Activated T-cell treated with anti-CD3 and anti-CD28 coated beads, Interleukin-2, amount 50 U/mL, for 72 hours (primary cell): ENCODE data around the gene GCDH. TPM values are rescaled to one million over a fixed set of nuclear protein-coding genes. Genes with fewer than 3 reads are reported as not detected.
"Not testable (repeated sequence)": the region's sequence is repeated elsewhere in the genome, so short reads cannot be mapped to it uniquely, and the experiment has no call there.

ENCODE experiments used
- ATAC-seq, 2 donors: fragments of 150-1000 bp; cut with Tn5 transposase; replicated peaks in 1 of 2; 2 replicates each; pipeline ENCODE4 v1.10.0; 2021; ENCODE audit warnings: moderate library complexity in 2 of 2, mild to moderate bottlenecking in 1 of 2
- DNase-seq, 2 donors: peaks; one replicate each; pipeline ENCODE4 v3.0.0; 2021 to 2022; ENCODE audit warnings: mixed read lengths in 1 of 2
- H3K27ac Mint-ChIP-seq: one replicate; pipeline ENCODE4 v1.8.0; 2022; ENCODE audit warnings: mild to moderate bottlenecking, moderate library complexity, mixed read lengths
- H3K27me3 Mint-ChIP-seq: one replicate; pipeline ENCODE4 v1.8.0; 2022; ENCODE audit warnings: low read depth, mixed read lengths
- H3K36me3 Mint-ChIP-seq, 2 donors: one replicate each; pipeline ENCODE4 v1.8.0; 2022; ENCODE audit warnings: mixed read lengths in 2 of 2, mild to moderate bottlenecking in 1 of 2; ENCODE audit not compliant: insufficient read depth in 2 of 2
- H3K4me1 Mint-ChIP-seq: one replicate; pipeline ENCODE4 v1.8.0; 2022; ENCODE audit warnings: low read depth, mixed read lengths
- H3K4me3 Mint-ChIP-seq, 2 donors: one replicate each; pipeline ENCODE4 v1.8.0; 2022; ENCODE audit warnings: mild to moderate bottlenecking in 2 of 2, mixed read lengths in 2 of 2, moderate library complexity in 2 of 2
- H3K9me3 Mint-ChIP-seq, 2 donors: one replicate each; pipeline ENCODE4 v1.8.0; 2022; ENCODE audit warnings: mixed read lengths in 2 of 2
- total RNA-seq, 2 donors: library from RNA; stranded (reverse); gene quantifications; one replicate each; pipeline ENCODE4 v1.2.3, GENCODE V29; 2022

GCDH gene
- total RNA-seq, 2 donors from 2014 or later: 23.2 to 25.1 TPM

DNA sequence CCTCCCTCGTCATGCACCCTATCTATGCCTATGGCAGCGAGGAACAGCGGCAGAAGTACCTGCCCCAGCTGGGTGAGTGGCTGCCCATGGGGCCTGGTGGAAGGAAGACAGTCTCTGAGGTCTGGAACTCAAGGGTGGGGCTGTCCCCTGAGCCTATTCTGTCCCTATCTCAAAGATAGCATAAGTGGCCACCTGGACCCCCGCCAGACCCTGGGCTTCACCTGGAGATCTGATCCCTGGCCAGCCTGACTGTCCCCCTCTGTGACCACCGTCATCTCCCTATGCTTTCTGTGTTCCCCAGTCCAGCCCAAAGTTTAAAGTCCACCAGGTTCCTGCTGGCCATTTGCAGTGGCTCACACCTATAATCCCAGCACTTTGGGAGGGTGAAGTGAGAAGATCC lies 2.6 kb downstream of the GCDH start:
- DNase-seq (no peak), ATAC-seq (no peak)
- peaks cover 30% of the 10 kb centered on the region for H3K4me1 Mint-ChIP-seq
- H3K36me3 Mint-ChIP-seq: peaks cover 5 to 8% of the 10 kb centered on the region in 2 donors
- no peak overlapping the region for H3K27ac Mint-ChIP-seq
- peak overlapping the region; percentile 25 to 99 for H3K4me3 Mint-ChIP-seq
- H3K27me3 Mint-ChIP-seq: no peaks in the 10 kb centered on the region
- no peaks in the 10 kb centered on the region for H3K9me3 Mint-ChIP-seq

DNA sequence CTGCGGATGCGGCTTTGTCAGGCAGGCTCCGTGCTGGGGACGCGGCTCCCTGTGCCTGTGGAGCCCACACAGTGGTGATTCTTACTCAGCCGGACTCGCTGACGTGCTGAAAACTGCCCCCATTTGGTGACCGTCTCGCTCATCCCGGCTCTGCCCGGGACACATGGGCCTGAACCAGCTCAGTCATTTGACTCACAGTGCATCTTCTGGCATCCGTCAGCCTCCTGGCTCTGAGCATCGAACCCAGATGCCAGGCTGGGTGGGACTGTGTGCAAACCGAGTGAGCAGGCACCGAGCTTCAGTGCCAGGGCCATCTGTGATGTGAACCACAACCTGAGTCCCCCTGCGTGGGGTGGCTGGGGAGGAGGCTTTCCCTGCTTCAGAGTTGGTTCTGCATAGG lies 5.5 kb downstream of the GCDH start:
- Mint-ChIP-seq H3K27ac (no peak overlapping the region), H3K36me3 (peaks cover 2 to 8% of the 10 kb centered on the region in 2 donors), H3K4me1 (peaks cover 30% of the 10 kb centered on the region), H3K4me3 (no peak overlapping the region), H3K27me3 (no peaks in the 10 kb centered on the region), H3K9me3 (no peaks in the 10 kb centered on the region)
- no peak for DNase-seq
- no peak for ATAC-seq

DNA sequence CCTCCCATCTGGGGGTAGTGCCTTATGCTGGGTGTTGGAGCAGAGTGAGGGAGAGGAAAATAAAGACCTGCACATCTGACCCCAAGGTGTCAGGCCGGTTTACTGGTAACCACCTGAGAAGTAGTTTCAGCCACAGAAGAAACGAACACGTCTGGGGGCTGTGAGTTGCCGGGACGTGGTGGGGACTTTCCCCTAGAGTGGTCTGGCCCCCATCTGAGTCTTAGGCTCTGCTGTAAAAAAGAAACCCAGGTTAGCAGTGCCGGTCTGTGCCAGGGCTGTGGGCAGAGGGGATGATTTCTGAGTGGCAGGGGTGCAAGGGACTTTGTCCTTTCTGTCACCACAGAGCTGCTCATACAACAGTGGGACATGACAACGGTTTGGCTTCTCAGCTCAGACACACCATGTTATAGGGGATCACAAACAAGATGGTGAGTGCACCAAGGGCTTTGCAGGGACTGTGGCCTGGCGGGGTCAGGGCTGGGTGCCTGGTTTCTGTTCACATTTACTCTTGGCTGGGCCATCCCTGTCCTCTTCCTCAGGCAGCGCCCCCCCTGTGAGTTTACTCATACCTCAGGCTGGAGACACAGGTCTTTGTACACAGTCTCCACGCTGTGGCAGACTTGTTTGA lies 9.0 kb downstream of the GCDH start:
- peak; percentile 95 to 98 for ATAC-seq
- Mint-ChIP-seq H3K27me3 (no peaks in the 10 kb centered on the region), H3K4me1 (peaks cover 16% of the 10 kb centered on the region), H3K9me3 (no peaks in the 10 kb centered on the region), H3K4me3 (peak overlapping the region; percentile 20 to 67), H3K36me3 (peaks cover under 1 to 5% of the 10 kb centered on the region in 2 donors), H3K27ac (peak overlapping the region; percentile 47)
- DNase-seq: peak; percentile 65 to 71

DNA sequence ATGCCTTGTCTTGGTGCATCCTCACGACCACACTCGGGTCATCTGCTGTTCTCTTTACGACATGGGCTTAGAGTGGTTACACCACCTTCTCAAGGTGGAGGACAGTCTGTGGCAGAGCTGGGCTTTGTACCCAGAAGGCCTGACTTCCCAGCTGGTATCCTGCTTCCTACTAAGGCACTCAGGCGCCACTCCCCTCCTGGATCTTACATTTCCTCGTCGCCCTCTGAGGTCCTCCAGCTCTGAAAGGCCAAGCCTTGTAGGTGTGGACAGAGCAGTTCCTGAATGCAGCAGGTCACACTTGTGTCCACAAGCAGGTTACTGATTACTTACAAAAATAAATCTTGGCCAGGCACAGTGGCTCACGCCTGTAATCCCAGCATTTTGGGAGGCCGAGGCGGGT lies 16.2 kb downstream of the GCDH start:
- H3K36me3 Mint-ChIP-seq: no peaks in the 10 kb centered on the region
- no peaks in the 10 kb centered on the region for H3K9me3 Mint-ChIP-seq
- H3K4me1 Mint-ChIP-seq: peaks cover 10% of the 10 kb centered on the region
- H3K27ac Mint-ChIP-seq: no peak overlapping the region
- ATAC-seq (no peak), DNase-seq (no peak)
- no peak overlapping the region for H3K4me3 Mint-ChIP-seq
- no peaks in the 10 kb centered on the region for H3K27me3 Mint-ChIP-seq

DNA sequence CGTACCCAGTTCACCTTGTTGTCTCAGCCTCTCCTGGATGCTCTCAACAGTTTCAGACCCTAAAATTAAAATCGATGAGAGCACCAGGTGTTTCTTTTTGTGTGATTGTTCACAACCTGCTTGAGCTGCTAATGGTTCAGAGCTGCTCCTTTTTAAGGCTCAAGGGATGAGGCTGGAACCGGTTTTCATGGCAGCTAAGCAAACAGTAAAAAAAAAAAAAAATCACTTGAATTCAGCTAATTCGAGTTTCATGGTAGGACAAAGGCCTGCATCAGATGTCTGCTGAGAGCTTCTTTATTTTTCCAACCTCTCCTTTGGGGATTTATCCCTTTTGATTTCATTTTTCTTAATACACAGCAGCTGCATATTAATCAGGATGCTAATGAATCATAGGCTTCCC lies 21.6 kb downstream of the GCDH start:
- Mint-ChIP-seq H3K27me3 (no peaks in the 10 kb centered on the region), H3K36me3 (no peaks in the 10 kb centered on the region), H3K4me1 (peaks cover 36% of the 10 kb centered on the region), H3K27ac (peak overlapping the region; percentile 79), H3K9me3 (no peaks in the 10 kb centered on the region), H3K4me3 (no peak overlapping the region)
- no peak for ATAC-seq
- DNase-seq: no peak

DNA sequence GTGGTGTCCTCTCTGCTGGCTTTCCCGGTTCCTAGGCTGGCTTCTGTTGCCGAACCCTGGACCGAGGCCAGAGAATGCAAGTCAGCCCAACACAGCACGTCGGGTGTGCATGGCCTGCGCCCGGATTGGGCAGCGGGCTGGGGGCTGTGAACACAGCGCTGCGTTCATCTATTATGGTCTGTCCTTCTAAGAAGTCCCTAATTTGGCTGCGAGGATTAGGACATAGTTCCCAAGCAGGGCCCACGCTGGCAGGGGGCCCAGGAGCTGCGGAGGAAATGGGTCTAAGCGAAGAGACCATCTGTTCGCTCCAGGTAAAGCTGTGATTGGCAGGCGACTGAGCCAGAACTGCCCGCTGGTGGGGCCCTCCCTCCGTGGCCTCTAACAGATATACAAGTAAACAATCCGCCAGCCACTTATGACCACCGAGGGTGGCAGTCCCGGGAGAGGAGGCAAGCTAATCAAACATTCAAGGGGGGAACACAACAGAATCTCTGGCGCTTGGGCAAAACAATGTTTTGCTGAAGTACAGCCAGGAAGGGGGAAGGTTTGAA lies 22.1 kb downstream of the GCDH start:
- H3K9me3 Mint-ChIP-seq: no peaks in the 10 kb centered on the region
- DNase-seq (no peak), ATAC-seq (no peak)
- H3K4me3 Mint-ChIP-seq: no peak overlapping the region
- no peaks in the 10 kb centered on the region for H3K36me3 Mint-ChIP-seq
- H3K27ac Mint-ChIP-seq: peak overlapping the region; percentile 79
- H3K27me3 Mint-ChIP-seq: no peaks in the 10 kb centered on the region
- peaks cover 36% of the 10 kb centered on the region for H3K4me1 Mint-ChIP-seq

DNA sequence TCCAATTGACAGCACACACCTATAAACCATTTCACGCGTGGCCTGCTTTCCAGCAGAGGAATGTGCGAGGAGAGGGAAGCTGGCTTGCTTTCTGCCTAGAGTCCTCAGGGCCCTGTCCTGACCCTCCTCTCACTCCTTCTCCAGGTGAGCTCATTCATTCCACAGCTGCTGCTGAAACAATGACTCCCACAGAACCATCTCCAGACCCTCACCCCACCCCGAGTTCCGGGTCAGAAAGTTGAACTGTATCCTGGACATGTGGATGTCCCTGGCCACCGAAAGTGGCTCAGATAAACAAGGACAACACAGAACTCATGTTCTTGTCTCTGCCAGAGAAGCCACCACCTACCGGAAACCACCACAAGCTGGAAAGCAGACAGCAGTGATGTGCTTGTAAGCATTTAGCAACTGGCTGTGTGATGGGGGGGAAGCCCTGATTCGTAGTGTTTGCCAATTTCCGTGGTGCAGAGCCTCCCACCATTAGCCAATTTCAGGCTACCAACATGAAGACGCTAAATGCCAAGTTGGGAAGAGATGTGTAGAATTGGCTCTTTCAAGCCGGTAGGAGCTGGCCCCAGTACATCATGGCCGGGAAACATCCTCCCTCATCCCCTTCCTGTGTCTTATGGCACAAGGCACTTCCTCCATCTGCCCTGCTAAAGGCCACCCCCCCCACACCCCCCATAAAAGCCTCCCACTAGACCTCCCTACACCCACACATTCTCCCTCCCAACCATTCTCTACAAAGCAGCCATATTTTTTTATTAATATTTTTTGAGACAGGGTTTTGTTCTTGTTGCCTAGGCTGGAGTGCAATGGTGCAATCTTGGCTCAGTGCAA lies 23.1 kb downstream of the GCDH start:
- Mint-ChIP-seq H3K9me3 (no peaks in the 10 kb centered on the region), H3K4me1 (peaks cover 38% of the 10 kb centered on the region), H3K36me3 (peaks cover 0 to under 1% of the 10 kb centered on the region in 2 donors), H3K27me3 (no peaks in the 10 kb centered on the region), H3K4me3 (peak overlapping the region; percentile 50 to 54), H3K27ac (peak overlapping the region; percentile 94)
- DNase-seq (peak; percentile 51 to 59), ATAC-seq (peak; percentile 71 to 77)

DNA sequence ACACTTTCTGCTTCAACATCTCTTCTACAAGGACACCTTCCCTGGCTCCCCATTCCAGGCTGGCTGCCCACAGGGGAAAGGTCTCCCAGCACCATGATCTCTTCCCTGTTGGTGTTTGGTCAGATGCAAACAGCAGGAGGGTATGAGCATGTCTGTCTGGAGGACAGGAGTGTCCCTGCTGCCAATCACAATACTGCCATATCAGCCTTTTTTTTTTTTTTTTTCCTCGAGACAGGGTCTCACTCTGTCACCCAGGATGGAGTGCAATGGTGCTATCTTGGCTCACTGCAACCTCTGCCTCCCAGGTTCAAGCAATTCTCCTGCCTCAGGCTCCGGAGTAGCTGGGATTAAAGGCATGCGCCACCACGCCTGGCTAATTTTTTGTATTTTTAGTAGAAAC lies 24.9 kb downstream of the GCDH start:
- not testable (repeated sequence) for H3K36me3 Mint-ChIP-seq, H3K9me3 Mint-ChIP-seq, DNase-seq, H3K4me3 Mint-ChIP-seq, ATAC-seq, H3K27me3 Mint-ChIP-seq
- H3K4me1 Mint-ChIP-seq: peaks cover 40% of the 10 kb centered on the region
- H3K27ac Mint-ChIP-seq: peak overlapping the region; percentile 24

DNA sequence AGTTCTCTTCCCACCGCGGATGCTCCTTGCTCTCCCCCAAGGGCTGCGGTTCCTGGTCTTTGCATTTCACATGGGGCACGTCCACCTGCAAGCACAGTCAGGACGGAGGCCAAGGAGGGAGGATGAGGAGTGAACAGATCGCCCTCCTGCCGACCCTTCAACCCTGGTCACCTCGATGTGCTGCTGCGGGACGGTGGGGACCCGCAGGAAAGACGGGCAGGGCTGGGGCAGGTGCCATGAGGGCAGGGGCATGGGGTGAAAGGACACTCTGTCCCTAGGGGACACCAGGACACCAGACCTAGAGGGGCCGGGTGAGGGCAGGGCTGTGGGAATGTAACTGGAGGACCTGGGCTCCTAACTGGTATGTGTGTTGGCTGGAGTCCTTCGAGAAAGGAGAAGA lies 27.3 kb downstream of the GCDH start:
- Mint-ChIP-seq H3K27me3 (no peaks in the 10 kb centered on the region), H3K4me3 (peak overlapping the region; percentile 65 to 74), H3K4me1 (peaks cover 37% of the 10 kb centered on the region), H3K36me3 (peaks cover 5% of the 10 kb centered on the region in 2 donors), H3K27ac (peak overlapping the region; percentile 86), H3K9me3 (no peaks in the 10 kb centered on the region)
- DNase-seq (no peak), ATAC-seq (no peak)

DNA sequence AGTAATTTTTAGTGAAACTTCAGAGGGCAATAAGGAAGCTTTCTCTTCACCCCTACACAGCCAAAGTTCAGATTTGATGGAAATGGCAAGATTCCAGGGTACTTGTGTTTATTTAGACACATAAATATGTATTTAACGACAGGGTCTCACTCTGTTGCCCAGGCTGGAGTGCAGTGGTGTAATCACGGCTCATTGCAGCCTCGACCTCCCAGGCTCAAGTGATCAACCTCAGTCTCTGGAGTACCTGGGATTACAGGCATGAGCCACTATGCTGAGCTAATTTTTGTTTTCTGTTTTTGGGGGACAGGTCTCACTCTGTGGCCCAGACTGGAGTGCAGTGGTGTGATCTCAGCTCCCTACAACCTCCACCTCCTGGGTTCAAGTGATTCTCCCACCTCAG lies 30.1 kb downstream of the GCDH start:
- no peak overlapping the region for H3K4me3 Mint-ChIP-seq
- peaks cover 5 to 15% of the 10 kb centered on the region in 2 donors for H3K36me3 Mint-ChIP-seq
- no peak for DNase-seq
- peaks cover 14% of the 10 kb centered on the region for H3K4me1 Mint-ChIP-seq
- no peaks in the 10 kb centered on the region for H3K9me3 Mint-ChIP-seq
- peak overlapping the region; percentile 42 for H3K27ac Mint-ChIP-seq
- ATAC-seq: no peak
- H3K27me3 Mint-ChIP-seq: no peaks in the 10 kb centered on the region

DNA sequence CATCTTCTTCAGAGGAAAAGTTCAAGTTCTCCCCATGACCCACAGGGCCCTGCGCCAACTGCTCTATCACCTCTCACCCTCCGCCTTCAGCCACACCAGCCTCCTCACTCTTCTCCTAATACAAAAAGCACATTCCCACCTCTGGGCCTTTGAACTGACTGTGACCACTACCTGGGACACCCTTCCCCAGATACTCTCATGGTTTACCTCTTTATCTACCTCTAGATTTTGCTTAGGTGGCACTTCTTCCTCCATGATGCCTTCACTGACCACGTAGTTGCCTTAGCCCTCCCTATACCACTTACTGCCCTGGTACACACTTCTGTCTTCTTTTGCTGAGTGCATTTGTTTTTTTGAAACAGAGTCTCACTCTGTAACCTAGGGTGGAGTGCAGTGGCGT lies 32.0 kb downstream of the GCDH start:
- DNase-seq: no peak
- peaks cover 14% of the 10 kb centered on the region for H3K4me1 Mint-ChIP-seq
- H3K9me3 Mint-ChIP-seq: no peaks in the 10 kb centered on the region
- H3K27ac Mint-ChIP-seq: no peak overlapping the region
- no peak for ATAC-seq
- no peaks in the 10 kb centered on the region for H3K27me3 Mint-ChIP-seq
- H3K36me3 Mint-ChIP-seq: peaks cover 8 to 27% of the 10 kb centered on the region in 2 donors
- H3K4me3 Mint-ChIP-seq: no peak overlapping the region

DNA sequence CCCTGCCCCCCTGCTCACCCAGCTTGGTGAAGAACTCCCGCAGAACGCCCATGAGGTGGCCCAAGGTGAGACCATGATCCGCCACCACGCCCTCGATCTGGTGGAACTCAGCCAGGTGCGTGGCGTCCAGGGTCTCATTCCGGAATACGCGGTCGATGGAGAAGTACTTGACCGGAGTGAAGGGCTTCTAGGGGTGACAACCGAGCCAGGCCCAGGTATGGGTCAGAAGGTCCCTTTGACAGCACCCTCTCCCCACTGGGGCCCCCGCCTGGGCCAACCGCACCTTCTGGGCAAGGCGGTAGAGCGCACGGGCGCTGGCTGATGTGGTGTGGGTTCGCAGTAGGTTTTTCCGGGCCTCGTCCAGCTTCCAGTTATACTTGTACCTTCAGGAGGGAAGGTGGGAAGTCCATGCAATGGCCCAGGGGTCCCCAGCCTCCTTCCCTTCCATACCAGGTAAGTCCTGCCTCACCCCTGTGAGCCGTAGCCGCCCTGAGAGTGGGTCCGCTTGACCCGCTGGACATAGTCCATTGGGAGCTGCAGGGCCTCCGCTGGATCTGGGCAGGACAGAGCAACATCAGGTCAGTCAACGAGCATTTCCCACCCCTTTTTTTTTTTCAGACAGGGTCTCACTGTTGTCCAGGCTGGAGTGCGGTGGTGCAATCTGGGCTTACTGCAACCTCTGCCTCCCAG lies 33.8 kb downstream of the GCDH start:
- H3K27me3 Mint-ChIP-seq: no peaks in the 10 kb centered on the region
- H3K4me3 Mint-ChIP-seq: no peak overlapping the region
- H3K27ac Mint-ChIP-seq: no peak overlapping the region
- H3K4me1 Mint-ChIP-seq: no peaks in the 10 kb centered on the region
- H3K9me3 Mint-ChIP-seq: no peaks in the 10 kb centered on the region
- H3K36me3 Mint-ChIP-seq: peaks cover 9 to 36% of the 10 kb centered on the region in 2 donors
- no peak for DNase-seq
- no peak for ATAC-seq
